Activated naive CD8-positive, alpha-beta T cell treated with anti-CD3 and anti-CD28 coated beads, Interleukin-2, amount 50 U/mL, for 16 hours (primary cell): ENCODE results near the gene TRIL.

Experiments
- DNase-seq: peaks from one replicate; pipeline ENCODE4 v3.0.0-alpha.2; 2020; ENCODE audit warnings: low read depth, low spot score

Gene TRIL

GRCh38 chr7:28941633-28942032, 16.5 kb downstream of the TRIL start:
- DNase-seq, result no peak

GRCh38 chr7:28940741-28941384, 17.3 kb downstream of the TRIL start:
- DNase-seq, result no peak

GRCh38 chr7:28939844-28940544, 18.1 kb downstream of the TRIL start:
- DNase-seq, result no peak

- DNase-seq, result no peak
Measured at GRCh38 chr7:28939367-28939766, 18.8 kb downstream of the TRIL start.

GRCh38 chr7:28937619-28938018, 20.5 kb downstream of the TRIL start:
- DNase-seq, result no peak

- no peak for DNase-seq
Measured at GRCh38 chr7:28937103-28937502, 21.0 kb downstream of the TRIL start.

- DNase-seq, result no peak
Measured at GRCh38 chr7:28933846-28934320, 24.2 kb downstream of the TRIL start.

- DNase-seq, result no peak
Measured at GRCh38 chr7:28931565-28931964, 26.6 kb downstream of the TRIL start.

- no peak for DNase-seq
Measured at GRCh38 chr7:28926871-28927597, 31.1 kb downstream of the TRIL start.

- DNase-seq, result peak; percentile 27
Measured at GRCh38 chr7:28922624-28923331, 35.4 kb downstream of the TRIL start.

- no peak for DNase-seq
Measured at GRCh38 chr7:28921822-28922221, 36.3 kb downstream of the TRIL start.

GRCh38 chr7:28920424-28920823, 37.7 kb downstream of the TRIL start:
- DNase-seq, result no peak

- DNase-seq, result no peak
Measured at GRCh38 chr7:28919510-28919909, 38.6 kb downstream of the TRIL start.

GRCh38 chr7:28908775-28909174, 49.4 kb downstream of the TRIL start:
- no peak for DNase-seq

- no peak for DNase-seq
Measured at GRCh38 chr7:28905464-28905863, 52.7 kb downstream of the TRIL start.

GRCh38 chr7:28904578-28905048, 53.5 kb downstream of the TRIL start:
- no peak for DNase-seq

- no peak for DNase-seq
Measured at GRCh38 chr7:28903730-28904577, 54.2 kb downstream of the TRIL start.
